NCI-H2196 treated with DMSO at 0.1 percent for 48 hours (cell line): ENCODE data around the gene ANKS1B.
"Not testable (repeated sequence)": the region's sequence is repeated elsewhere in the genome, so short reads cannot be mapped to it uniquely, and the experiment has no call there.

ENCODE experiments used
- DNase-seq: peaks from one replicate; lab custom pipeline; 2025; ENCODE audit not compliant: unreplicated experiment; lab: John Stamatoyannopoulos, UW

The ANKS1B gene

DNA sequence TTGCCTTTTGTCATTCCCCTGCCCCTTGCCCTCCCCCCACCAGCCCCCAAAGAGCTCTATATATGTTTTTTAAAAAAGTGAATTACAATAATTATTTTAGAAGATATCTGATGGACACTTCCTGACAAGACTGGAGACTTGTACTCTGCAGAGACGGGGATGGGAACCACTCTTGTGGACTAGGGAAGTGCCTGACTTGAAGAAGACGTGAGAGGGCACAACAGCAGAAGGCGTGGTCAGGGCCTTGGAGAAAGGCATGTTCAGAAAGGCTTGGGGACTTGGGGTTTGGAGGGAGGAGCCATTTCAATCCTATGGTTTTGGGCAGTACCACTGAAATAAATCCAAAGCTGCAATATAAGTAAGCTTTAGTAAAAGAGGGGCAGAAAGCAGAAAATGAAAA is 1184.9 kb downstream of the ANKS1B start:
- DNase-seq: no peak

DNA sequence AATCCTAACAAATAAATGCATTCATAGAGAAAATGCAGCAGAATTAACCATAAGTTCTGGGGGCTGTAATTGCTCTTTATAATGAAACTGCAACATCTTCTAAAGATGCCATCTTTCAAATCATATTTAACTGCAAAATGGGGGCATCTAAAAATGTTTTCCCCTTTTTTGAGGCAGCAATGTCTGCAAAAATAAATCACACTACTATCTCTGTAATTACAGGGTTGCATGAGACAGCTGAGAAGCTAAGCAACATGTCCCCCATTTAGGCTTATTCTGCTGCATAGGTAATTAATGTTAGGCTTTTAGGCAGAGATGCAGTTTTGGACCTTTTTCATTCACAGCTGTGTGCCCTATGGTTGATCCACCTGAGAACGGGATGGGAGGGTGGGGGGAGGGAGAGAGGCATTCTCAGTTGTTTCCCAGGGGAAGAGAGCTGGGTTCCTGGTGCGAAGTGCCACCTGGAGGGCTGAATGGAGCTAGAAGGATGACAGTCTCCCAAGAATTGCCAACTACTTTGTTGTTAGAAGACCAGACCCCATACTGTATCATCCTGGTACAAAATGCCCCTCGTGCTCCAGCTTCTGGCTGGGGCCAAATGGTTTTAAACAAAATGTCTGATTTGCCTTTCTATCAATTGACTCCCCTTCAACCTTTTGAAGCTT is 1185.5 kb downstream of the ANKS1B start:
- no peak for DNase-seq

DNA sequence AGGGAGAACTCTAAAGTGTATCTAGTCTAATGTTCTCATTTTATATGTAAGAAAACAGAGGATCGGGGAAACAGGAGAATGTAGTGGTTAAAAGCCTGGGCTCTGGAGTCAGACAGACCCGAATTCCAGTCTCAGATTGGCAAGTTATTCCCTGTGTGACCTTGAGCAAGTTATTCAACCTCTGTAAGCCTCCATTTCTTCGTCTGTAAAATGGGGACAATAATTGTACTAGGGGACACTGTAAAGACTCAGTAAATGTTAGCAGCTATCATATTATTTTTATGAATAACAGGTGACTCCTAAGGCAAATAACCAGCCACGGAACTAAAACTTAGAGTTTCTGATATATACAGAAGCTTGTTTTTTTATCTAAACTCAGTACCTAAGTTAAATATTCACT is 1187.5 kb downstream of the ANKS1B start:
- DNase-seq: no peak

DNA sequence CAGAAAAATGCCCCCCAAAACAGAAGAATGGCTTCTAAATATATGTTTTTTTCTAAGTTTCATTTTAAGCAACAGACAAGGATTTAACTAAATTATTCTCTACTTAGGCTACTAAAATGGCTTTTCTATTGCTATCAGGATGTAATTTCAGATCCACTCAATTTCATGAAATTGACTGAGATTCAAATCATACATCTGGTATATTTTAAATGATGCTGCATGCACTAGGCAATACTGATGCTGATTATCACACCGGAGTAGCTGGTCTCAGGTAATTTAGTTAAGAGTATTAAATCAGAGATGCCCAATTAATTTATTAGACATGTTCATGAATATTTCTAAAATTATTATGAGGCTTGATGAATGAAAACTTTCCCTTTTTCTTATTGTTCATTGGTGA is 1188.0 kb downstream of the ANKS1B start:
- DNase-seq: no peak

DNA sequence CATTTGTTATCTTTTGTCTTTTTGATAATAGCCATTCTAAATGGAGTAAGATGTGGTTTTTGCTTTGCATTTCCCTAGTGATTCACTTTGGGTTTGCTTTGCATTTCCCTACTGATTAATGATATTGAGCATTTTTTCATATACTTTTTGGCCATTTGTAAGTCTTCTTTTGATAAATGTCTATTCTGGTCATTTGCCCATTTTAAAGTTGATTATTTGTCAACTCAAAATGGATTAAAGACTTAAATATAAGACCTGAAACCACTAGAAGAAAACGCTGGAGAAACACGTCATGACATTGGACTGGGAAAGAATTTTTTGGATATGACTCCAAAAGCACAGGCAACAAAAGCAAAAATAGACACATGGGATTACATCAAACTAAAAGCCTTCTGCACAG is 1191.6 kb downstream of the ANKS1B start:
- DNase-seq: no peak

DNA sequence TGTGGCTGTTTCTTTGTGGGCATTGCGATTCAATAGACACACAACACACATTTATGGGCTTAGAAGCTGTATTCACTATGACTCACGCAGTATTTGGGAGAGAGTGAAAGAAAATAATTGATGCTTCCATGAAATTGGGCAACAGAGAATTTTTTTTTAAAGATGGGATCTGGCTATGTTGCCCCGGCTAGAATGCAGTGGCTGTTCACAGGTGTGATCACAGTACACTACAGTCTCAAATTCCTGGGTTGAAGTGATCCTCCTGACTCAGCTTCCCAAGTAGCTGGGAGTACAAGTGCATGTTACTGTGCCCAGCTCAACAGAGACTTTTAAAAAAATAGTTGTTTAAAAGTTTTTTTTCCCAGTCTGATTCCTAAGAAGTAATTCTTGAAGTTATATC is 1193.3 kb downstream of the ANKS1B start:
- no peak for DNase-seq

DNA sequence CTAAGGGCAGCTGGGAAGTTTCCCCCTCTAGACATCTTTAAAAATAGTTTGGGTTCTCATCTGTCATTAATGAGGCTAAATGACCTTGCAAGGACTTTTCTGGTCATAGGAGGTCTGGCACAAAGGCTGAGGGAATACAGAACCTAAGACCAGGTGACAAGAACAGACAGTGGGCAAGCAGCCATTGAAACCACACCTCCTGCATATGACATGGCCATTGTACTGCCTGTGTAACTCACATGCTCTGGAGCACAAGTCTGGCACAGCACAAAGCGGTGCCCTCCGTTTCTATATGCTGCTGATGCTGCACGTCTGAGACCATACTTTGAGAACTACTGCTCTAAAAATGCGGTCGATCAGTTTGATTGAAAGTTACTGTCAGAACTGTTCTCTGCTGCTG is 1196.3 kb downstream of the ANKS1B start:
- no peak for DNase-seq

DNA sequence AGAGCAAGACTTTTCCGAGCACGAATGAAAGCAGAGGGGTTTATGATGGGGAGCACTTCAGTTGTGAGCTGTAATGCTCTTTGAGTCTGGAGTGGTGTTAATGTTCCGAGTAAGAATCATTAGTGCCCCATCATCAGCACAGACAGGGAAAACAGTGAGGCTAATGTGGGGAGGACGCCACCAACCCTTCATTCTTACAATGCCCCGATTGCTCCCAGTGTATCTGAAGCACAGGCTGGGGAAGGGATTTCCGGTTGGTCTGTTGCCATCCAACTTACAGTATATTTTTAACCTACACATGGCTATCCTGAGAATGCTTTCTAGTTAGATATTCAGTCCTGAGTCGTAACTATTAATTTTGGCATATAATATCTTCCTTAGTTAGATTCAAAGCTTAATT is 1198.1 kb downstream of the ANKS1B start:
- no peak for DNase-seq

DNA sequence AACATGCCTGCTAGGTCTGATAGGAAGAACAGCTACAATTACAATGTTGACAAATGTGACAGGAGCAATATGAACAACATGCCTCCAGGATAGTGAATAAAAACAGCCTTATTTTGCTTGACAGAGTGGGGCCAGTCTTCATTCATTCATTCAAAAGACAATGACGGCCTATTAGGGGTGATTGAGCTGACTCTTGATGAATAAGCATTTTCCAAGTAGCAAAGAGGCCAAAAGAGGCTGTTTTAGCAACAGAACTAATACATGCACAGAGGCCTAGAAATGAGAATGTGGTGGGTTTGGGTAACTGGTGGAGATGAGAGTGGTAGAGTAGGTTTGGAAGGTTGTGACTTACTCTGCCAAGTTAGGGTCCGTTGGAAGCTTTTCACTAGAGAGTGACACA is 1201.3 kb downstream of the ANKS1B start:
- DNase-seq: no peak

DNA sequence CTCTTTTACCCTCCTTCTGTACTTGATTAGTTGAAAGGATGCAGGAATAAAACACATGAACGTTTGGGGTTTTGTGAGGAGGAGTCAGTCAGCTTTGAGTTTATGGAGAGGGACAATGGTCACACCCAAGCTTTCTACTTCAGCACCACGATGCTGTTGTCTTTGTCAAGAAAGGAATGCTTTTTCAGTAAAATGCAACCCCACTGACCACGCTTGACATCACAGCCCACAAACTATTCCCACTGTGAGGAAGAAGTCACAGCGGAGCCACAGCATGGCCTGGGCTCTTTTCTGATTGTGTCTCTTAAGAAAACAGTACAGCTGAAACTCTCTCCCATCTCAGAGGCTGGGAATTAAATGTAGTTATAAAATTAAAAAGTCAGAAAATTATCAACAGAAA is 1204.5 kb downstream of the ANKS1B start:
- no peak for DNase-seq

DNA sequence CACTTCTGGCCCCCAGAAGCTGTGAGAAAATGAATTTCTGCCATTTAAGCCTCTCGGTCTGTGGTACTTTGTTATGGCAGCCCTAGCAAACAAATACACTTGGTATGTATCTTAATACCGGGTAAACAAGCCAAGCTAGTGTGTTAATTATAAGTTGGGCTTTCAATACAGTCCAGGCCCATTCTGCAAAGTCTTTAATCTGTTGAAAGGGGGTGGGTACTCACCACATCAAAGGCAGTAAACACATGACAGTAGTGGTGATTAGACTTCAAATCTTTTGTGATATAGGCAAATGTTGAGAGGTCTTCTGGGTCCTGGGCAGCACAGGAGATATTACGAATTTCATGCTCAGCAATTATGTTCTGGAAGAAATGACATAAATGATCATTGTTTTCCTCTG is 1211.9 kb downstream of the ANKS1B start:
- DNase-seq: no peak

DNA sequence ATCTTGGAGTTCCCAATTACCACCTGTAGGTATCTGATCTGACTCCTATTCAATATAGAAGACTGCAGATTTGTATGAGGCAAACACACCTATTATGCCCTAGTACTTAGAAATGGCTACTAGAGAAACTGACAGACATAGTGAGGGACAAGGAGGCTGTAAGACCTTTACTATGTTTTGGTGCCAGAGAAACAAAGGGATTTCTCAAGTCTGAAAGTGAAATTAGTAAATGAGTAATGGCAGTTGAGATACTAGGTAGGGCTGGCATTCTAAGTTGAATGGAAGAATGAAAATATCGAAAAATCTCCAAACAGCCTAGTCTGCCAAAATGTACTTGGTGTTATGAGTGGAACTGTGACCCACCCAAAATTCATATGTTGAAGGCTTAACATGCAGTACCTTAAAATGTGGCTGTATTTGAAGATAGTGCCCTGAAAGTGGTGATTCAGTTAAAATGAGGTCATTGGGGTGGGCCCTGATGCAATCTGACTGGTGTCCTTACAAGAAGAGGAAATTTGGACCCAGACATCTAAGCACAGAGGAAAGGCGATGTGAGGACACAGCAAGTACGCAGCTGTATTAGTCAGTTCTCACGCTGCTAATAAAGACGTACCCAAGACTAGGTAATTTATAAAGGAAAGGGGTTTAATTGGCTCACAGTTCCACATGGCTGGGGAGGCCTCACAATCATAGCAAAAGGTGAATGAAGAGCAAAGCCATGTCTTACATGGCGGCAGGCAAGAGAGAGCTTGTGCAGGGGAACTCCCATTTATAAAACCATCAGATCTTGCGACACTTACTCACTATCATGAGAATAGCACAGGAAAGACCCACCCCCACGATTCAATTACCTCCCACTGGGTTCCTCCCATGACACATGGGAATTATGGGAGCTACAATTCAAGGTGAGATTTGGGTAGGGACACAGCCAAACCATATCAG is 1212.7 kb downstream of the ANKS1B start:
- no peak for DNase-seq

DNA sequence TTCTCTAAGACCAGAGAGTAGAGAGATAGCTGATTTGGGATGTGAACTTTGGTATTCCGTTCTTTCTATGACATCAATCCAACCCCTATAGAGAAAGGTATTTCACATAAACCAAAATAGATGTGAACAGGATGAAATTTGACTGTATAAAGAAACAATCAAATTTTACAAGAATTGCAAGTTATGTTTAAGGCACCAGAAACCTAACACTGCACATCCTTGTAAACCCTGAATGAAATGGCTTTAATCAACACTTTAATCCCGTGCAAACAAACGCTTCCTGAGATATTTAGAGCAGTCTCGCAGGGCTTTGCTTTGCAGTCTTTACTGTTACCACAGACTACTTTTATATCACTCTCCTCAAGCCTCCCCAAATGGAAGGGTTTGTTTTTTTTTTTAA is 1214.5 kb downstream of the ANKS1B start:
- DNase-seq: no peak

DNA sequence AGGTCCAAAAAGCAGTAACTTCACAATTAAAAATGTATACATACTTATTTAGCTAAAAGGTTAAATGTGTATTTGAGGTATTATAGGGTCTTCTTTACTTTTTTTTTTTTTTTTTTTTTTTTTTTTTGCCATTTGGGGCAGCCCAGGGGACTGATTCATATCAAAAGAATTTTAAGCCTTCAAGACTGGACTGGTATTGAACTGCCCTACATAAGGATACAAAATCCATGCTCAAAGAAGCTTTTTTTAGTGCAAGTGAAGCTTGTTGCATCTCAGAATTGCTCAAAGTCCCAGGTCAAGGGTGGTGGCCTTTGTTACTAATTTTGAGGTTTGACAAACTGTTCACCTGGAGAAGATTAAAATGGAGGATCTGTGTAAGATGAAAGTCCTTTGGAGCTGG is 1215.7 kb downstream of the ANKS1B start:
- no peak for DNase-seq

DNA sequence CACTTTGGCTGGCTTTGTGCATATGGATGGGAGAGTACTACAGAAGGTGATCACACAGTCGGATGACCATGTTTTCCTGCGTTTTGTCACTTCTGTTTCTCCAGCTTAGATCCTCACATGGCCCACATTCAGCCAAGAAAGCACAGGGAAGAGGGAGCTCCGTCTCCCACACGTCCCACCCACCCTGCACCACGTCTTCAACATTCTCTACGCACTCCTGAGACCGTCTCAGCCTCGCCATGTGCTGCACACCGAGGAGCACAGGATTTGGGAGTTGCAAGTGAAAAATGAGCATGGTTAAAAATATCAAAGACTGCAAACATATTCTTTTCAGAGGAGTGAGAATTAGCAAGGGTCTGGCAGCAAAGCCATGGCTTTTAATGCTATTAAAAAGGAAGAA is 1217.5 kb downstream of the ANKS1B start:
- no peak for DNase-seq

DNA sequence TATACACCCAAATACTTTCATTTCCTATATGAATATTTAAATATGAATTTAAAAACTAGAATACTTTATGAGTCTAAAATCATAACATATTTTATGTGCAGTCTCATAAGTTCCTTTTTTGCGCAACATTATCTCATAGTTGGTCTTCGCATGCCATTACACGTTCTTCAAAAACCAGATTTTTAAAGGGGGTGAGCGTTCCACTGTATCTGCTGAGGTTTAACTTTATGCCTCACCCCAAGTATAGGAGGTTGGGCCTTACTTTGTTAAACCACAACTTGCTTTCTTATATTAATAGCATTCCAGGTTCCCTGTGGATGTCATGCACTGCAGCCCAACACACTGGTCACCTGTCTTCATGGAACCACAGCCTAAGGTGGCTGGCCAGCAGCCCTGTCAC is 1221.1 kb downstream of the ANKS1B start:
- DNase-seq: no peak

DNA sequence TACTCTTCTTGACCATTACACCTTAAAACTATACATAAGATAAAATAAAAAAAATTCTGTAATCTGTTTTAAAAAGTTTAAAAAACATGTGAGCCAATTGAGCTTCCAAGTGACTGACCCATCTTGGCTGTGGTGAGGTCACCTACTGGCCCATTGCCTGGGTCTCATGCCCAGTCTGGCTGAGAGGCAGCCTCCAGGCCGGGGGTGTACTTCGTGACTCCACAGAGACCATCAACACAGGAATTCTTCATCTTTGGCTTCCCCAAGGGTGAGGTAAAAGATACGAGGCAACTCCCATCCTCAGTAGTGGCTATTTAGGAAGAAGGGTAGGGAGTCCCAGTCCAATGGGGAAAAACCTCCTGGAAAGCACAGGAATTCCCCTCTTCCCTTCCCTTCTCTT is 1226.4 kb downstream of the ANKS1B start:
- no peak for DNase-seq

DNA sequence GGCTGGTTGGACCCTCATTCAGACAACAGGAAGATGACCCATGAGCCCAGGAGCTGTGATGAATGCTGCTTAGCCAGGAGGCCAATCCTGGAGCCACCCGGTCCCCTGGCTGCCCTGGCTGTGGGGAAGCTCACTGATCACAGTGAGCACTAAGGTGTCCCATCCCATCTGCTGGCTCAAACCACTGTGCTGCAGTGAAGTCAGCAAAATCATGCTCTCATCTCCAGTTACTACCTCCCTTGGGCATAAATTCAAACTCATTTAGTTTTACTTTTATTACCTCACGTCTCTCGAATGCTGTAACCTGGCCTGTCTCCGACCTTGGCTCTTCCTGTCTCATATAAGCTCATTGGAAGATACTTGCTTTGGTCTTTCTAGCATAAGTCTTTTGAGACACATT is 1227.3 kb downstream of the ANKS1B start:
- no peak for DNase-seq

DNA sequence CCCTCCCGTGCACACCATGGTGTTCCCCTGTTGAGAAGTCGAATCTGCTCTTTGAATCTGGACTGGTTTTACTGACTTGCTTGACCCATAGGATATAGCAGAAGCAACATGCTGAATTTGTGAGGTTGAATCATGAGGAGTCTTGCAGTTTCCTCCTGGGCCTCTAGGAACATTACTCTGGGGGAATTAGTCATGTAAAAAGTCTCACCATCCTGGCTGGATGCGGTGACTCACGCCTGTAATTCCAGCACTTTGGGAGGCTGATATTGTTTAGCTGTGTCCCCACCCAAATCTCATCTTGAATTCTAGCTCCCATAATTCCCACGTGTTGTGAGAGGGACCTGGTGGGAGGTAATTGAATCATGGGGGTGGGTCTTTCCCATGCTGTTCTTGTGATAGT is 1228.9 kb downstream of the ANKS1B start:
- DNase-seq: not testable (repeated sequence)

DNA sequence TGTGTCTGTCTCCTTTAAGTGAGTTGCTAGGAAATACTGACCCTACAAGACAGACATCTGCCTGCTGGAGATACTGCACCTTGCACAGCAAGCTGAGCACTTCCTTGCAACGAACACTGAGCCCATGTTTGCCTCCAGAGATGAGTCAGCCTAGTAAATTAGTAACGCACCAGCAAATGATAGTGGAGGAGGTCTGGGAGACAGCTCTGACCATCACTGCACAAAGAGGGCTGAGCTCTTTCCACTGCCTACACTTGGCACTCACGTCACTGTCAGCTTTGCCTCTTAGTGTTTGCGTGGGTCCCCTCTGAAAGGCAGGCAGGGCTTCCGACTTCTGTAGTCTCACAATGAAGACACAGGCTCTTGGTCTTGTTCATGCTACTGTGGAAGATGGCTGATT is 1230.6 kb downstream of the ANKS1B start:
- DNase-seq: no peak

DNA sequence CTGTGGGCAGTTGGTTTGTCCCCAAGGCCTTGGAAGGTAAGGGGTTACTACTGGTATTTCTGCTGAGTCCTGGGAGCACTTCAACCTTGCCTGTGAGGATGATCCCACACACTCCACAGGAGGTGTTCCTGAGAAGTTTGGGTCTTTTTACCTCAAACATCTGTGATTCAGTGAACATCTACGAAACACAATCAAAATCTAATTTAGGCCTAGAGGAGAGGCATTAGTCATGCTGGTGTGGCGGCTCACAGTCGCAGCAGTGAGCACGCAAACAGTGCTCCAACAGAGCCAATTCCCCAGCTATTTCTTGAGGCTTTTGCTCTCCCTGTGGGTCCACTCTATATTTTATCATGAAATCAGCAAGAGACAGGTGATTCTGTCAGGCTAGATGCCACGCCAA is 1232.0 kb downstream of the ANKS1B start:
- no peak for DNase-seq

DNA sequence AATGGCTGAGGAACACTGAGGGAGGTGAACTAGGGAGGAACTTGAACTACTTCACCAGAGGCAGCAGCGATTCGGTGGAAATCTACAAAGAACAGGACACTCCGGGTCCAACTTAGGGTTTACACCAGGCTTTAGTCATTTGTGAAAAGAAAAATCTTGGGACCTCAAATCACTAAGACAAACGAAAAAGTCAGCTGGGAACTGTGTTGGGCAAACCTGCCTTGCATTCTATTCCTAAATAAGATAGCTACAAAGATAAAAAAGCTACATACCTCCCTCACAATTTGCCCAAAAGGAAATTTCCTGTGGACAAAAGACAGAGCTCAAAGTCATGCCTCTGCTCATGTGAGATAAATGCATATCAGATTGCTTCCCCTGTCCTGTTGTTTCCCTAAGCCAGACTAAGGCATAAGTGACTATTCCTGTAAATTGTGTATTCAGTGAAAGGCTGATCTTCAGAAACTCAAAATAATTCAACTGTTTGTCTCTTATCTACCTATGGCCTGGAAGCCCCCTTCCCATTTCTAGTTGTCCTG is 1233.1 kb downstream of the ANKS1B start:
- DNase-seq: no peak
